Keratinocyte (primary cell): ENCODE measurements around the gene ITFG1. TPM values are rescaled to one million over a fixed set of nuclear protein-coding genes. Genes with fewer than 3 reads are reported as not detected.

Experiments
- DNase-seq: peaks from one replicate; pipeline ENCODE4 v3.0.0-alpha.2; 2011; ENCODE audit warnings: low read depth, missing footprints, low spot score
- FAIRE-seq: peaks from 2 replicates; lab custom pipeline; 2011; peaks lifted over from hg19 to GRCh38; lab: Jason Lieb, UNC
- H2AFZ ChIP-seq: 2 replicates; pipeline ENCODE4 v1.6.0; 2012; ENCODE audit warnings: low read length, control low read depth, inconsistent platforms; ENCODE audit not compliant: control insufficient read depth
- H3K27ac ChIP-seq: 2 replicates; pipeline ENCODE4 v1.5.1; 2011; ENCODE audit warnings: low read length; ENCODE audit not compliant: control insufficient read depth, insufficient read depth
- H3K27me3 ChIP-seq: 3 replicates; pipeline ENCODE4 v1.6.0; 2011; ENCODE audit warnings: low read length; ENCODE audit not compliant: control insufficient read depth, insufficient read depth; ENCODE audit errors: extremely low read depth
- H3K36me3 ChIP-seq, 2 experiments: 2 replicates in 1 of 2; 3 replicates in 1 of 2; pipeline ENCODE4 v1.5.1; 2011; ENCODE audit warnings: low read length in 2 of 2, mild to moderate bottlenecking in 1 of 2; ENCODE audit not compliant: control insufficient read depth in 2 of 2, insufficient read depth in 2 of 2; ENCODE audit errors: extremely low read depth in 1 of 2
- H3K4me1 ChIP-seq: 3 replicates; pipeline ENCODE4 v1.5.1; 2011; ENCODE audit warnings: low read length; ENCODE audit not compliant: control insufficient read depth, insufficient read depth; ENCODE audit errors: extremely low read depth
- H3K4me2 ChIP-seq: 3 replicates; pipeline ENCODE4 v1.6.0; 2011; ENCODE audit warnings: low read depth, low read length; ENCODE audit not compliant: control insufficient read depth, insufficient read depth; ENCODE audit errors: extremely low read depth
- H3K4me3 ChIP-seq, 3 experiments: fragments of 200-600 bp in 1 of 3; sonication (generic) in 1 of 3; 2 replicates in 2 of 3; 3 replicates in 1 of 3; pipeline ENCODE4 v1.5.1; 2011 to 2016; ENCODE audit warnings: low read length in 3 of 3, mild to moderate bottlenecking in 3 of 3, control low read depth in 2 of 3, inconsistent platforms in 1 of 3, low read depth in 1 of 3, mixed read lengths in 1 of 3, mixed run types in 1 of 3, moderate library complexity in 1 of 3; ENCODE audit not compliant: control insufficient read depth in 2 of 3, insufficient read depth in 2 of 3; ENCODE audit errors: extremely low read depth in 1 of 3
- H3K79me2 ChIP-seq: 2 replicates; pipeline ENCODE4 v1.6.0; 2012; ENCODE audit warnings: low read length; ENCODE audit not compliant: control insufficient read depth, insufficient read depth
- H3K9ac ChIP-seq: 3 replicates; pipeline ENCODE4 v1.6.0; 2011; ENCODE audit warnings: low read length; ENCODE audit not compliant: control insufficient read depth, insufficient read depth; ENCODE audit errors: extremely low read depth
- H3K9me1 ChIP-seq: 3 replicates; pipeline ENCODE4 v1.6.0; 2011; ENCODE audit warnings: low read length; ENCODE audit not compliant: control insufficient read depth, insufficient read depth; ENCODE audit errors: extremely low read depth
- H3K9me3 ChIP-seq: 2 replicates; pipeline ENCODE4 v1.5.1; 2012; ENCODE audit warnings: low read depth, low read length; ENCODE audit not compliant: control insufficient read depth
- H4K20me1 ChIP-seq: 3 replicates; pipeline ENCODE4 v1.6.0; 2011; ENCODE audit warnings: low read length; ENCODE audit not compliant: control insufficient read depth, insufficient read depth; ENCODE audit errors: extremely low read depth
- CTCF ChIP-seq, 3 experiments: IDR thresholded peaks in 1 of 3; conservative IDR thresholded peaks in 1 of 3; optimal IDR thresholded peaks in 1 of 3; 2 replicates in 2 of 3; 3 replicates in 1 of 3; pipeline versions ENCODE3 to v1.5.1; 2011; ENCODE audit warnings: low read length in 3 of 3, mild to moderate bottlenecking in 3 of 3, moderate library complexity in 2 of 3, control low read depth in 1 of 3, inconsistent platforms in 1 of 3; ENCODE audit not compliant: insufficient read depth in 2 of 3; ENCODE audit errors: extremely low read depth in 1 of 3
- EZH2 ChIP-seq: IDR thresholded peaks from one replicate; pipeline ENCODE4 v1.6.1; 2012; ENCODE audit warnings: inconsistent platforms, mild to moderate bottlenecking, low read length, moderate library complexity
- dilution Hi-C: fragments of 300-500 bp; cut with MboI; formaldehyde crosslinking; loops from one replicate; pipeline ENCODE4 v1.7.0; 2020; ENCODE audit warnings: low sequenced_read_pairs; ENCODE audit not compliant: extremely low pct_ligation_motif_present
- polyA plus RNA-seq, 5 experiments: library from polyadenylated mRNA; depleted of rRNA in 3 of 5; stranded (reverse) in 3 of 5; stranded (forward) in 1 of 5; unstranded in 1 of 5; fragments of >200 nt; gene quantifications; 1 replicate in 1 of 5; 2 replicates in 3 of 5; 3 replicates in 1 of 5; pipeline versions ENCODE4 v1.2.1 to v1.2.3, GENCODE V29; 2011 to 2012; ENCODE audit warnings: missing spikeins in 2 of 5, low read depth in 1 of 5, low replicate concordance in 1 of 5

Gene ITFG1
- polyA plus RNA-seq, 1 donor (not counting 4 experiments of a cell fraction or from before 2014, with no cell fraction given) = 83.8 TPM

DNA sequence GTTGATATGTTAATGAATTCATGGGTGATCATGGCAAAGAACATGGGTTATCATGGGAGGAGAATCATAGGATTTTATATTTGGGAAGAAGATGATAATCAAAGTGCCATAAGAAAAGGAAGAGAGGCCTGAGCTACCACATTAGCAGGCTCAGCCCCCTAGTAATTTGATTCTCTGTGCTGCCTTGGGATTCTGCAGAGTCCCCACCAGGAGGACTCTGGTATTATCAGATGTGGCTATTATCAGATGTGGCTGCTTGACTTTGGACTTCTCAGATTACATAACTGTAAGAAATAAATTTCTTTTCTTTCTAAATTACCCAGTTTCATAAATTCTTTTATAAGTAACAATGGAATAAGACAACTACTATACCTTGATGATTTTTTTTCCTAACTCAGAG, 137.6 kb downstream of the ITFG1 start:
- H3K27me3 ChIP-seq = no peaks in the 10 kb centered on the region
- H3K79me2 ChIP-seq = no peaks in the 10 kb centered on the region
- no peaks in the 10 kb centered on the region for H3K9me3 ChIP-seq
- no peak overlapping the region for H3K4me2 ChIP-seq
- H3K27ac ChIP-seq = no peak overlapping the region
- H3K4me1 ChIP-seq = no peaks in the 10 kb centered on the region
- H4K20me1 ChIP-seq = no peaks in the 10 kb centered on the region
- H2AFZ ChIP-seq = no peak overlapping the region
- TF ChIP-seq CTCF (optimal IDR thresholded peaks at IDR 0.05 in 1 of 3, IDR thresholded peaks at IDR 0.05 in 1 of 3, conservative IDR thresholded peaks at IDR 0.05 in 1 of 3; ENCODE audit: extremely low read depth in 1 of 3, insufficient read depth in 2 of 3, low read length in 3 of 3) (no peak), EZH2 (no peak)
- FAIRE-seq = no peak
- no peak overlapping the region for H3K9ac ChIP-seq
- DNase-seq = no peak
- dilution Hi-C loops = no loop called here
- no peaks in the 10 kb centered on the region for H3K36me3 ChIP-seq
- H3K4me3 ChIP-seq = no peak overlapping the region
- H3K9me1 ChIP-seq = no peaks in the 10 kb centered on the region

DNA sequence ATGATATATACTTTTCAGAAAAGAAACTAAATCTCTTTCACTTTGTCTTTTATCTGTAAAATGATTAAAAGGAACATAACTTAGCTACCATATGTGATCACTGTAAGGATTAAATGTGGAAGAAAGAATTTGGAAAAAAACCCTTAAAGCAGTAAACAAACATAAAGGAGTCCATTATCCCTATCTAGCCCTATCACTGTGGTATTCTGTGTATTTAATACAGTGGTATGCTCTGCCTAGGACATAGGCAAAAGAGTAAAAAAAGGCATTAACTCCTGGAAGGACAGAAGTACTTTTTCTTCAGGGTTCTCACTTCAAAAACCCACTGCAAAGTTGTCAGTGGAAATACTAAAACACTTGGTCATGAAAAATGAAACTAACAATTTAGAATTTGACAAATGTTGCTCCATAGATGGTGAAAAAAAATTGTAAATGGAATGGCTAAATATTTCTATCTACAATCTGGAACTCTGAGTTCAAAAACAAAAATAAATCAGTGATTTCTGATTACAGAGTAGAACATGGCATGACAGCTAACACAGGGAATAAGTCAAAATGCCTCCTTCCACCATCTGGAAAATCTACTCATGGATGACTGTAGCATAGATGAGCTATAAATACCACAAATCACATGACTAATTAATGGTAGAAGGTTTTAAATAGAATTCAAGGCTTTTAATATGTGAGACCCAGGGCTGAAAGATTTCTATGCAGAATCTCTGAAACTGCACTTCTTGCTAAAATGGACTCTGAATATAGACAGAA, 140.1 kb downstream of the ITFG1 start:
- Histone ChIP-seq H3K27ac (no peak overlapping the region), H3K4me3 (no peak overlapping the region), H3K4me2 (no peak overlapping the region), H3K9me3 (no peaks in the 10 kb centered on the region), H3K36me3 (no peaks in the 10 kb centered on the region), H2AFZ (no peak overlapping the region), H3K9me1 (no peaks in the 10 kb centered on the region), H3K4me1 (no peaks in the 10 kb centered on the region), H3K27me3 (no peaks in the 10 kb centered on the region), H4K20me1 (no peaks in the 10 kb centered on the region), H3K79me2 (no peaks in the 10 kb centered on the region), H3K9ac (no peak overlapping the region)
- TF ChIP-seq CTCF (optimal IDR thresholded peaks at IDR 0.05 in 1 of 3, IDR thresholded peaks at IDR 0.05 in 1 of 3, conservative IDR thresholded peaks at IDR 0.05 in 1 of 3; ENCODE audit: extremely low read depth in 1 of 3, insufficient read depth in 2 of 3, low read length in 3 of 3) = no peak
- no peak for TF ChIP-seq EZH2
- dilution Hi-C loops = no loop called here
- DNase-seq = no peak
- FAIRE-seq = no peak
